Umbilical cord (tissue), 2 donors: ENCODE measurements around the gene ATXN7. TPM values are rescaled to one million over a fixed set of nuclear protein-coding genes. Genes with fewer than 3 reads are reported as not detected.

Experiments
- DNase-seq: peaks from one replicate; pipeline ENCODE4 v3.0.0-alpha.2; 2015; ENCODE audit warnings: low spot score
- total RNA-seq: library from RNA; depleted of rRNA; stranded (reverse); fragments of >200 nt; gene quantifications from one replicate; pipeline ENCODE4 v1.2.3, GENCODE V29; 2014; ENCODE audit warnings: low replicate concordance; ENCODE audit not compliant: insufficient read depth

Gene ATXN7
- total RNA-seq, 1 donor from 2014 or later = 43.1 TPM

DNA sequence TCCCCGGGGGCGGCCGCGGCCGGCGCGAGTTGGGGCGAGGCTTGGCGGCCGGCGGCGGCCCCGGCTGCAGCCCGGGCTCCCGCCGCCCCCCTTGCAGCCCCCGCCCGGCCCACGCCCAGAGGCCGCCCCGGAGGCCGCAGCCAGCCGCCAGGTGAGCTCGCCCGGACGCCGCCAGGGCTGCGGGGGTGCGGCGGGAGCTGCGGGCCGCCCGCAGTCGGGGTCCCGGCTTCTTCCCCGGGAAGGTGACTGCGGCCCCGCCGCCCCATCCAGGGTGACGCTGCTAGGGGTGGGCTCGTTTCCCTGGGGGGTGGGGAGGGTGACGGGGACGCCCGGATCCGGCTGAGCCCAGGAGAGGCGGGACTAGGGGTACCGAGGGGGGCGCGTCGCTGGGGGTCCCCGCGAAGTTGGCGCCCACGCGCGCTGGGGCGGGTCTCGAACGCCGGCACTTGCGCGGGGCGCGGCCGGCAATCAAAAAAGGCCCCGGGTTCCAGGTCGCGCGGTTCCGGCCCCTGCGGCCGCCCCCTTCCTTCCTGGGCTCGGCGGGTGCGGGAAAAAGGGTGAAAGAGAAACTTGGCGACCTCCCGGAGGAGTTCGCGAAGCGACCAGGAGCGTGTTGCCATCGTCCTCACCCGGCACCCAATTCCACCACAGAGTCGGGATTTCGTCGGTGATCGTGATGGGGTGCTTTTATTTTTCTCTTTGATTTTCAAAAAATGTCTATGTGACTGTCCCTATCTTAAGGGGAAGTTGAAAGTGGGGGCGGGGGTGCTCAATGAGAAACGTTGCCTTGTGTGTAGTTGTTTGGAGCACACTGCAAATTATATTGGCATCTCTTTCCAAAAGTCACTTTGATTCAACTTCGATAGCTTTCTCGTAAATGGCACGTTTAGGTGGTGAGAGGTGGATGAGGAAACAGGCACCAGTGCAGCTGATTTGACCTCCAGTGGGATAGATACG lies 619 bp downstream of the ATXN7 start:
- DNase-seq = peak; percentile 43

DNA sequence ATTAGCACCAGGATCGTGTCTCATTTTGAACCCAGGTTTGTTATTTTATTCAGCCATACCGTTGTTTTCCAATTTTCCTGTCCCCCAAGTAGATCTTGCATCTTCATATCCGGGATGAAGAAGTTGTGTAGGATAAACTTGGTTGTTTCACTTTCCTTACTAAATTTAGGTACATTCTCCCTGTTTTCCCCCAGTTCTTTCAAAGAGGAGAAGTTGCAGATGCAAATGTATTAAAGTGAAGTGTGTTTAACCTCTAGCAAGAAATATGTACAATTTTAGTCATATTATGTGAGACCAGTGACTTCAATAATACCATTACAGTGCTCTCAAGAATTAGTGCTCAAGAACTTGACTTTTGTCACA lies 1.3 kb downstream of the ATXN7 start:
- DNase-seq = peak; percentile 5

DNA sequence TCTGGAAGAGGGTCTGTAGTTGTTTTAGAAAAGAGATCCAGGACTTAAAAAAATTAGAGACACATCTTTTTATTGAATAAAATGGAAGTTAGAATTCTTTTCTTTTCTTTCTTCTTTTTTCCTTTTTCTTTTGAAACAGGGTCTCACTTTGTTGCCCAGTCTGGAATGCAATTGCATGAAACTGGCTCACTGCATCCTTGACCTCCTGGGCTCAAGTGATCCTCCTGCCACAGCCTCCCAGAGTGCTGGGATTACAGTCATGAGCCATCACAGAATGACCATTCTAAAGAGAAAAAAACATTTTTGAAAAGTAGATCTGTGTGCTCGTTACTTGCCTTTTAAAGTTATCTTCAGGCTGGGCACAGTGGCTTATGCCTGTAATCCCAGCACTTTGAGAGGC lies 3.6 kb downstream of the ATXN7 start:
- DNase-seq = no peak

DNA sequence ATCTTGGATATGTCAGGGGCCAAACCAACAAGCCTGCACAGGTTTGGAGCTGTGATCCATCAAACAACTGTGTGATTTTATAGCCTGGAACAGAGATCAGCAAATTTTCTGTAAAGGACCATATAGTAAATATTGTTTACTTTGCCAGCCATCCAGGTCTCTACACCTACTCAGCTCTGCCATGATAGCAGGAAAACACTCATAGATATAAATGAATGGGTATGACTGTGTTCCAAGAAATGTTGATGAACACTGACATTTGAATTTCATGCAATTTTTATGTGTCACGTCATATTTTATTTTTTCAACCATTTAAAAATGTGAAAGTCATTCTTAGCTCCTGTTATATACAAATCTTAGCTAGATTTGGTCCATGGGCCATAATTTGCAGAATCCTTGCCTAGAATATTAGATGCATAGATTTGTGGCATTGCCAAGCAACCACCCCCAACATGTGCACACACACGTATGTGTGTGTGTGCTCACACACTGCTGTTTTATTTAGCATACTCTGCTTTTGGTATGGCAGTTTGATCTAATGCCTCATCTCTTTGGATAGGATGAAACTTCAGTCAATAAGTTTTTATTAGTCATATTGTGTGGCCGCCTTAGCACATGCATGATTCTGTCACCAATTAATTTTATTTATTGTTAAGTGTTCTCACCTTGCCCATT lies 6.4 kb downstream of the ATXN7 start:
- no peak for DNase-seq

DNA sequence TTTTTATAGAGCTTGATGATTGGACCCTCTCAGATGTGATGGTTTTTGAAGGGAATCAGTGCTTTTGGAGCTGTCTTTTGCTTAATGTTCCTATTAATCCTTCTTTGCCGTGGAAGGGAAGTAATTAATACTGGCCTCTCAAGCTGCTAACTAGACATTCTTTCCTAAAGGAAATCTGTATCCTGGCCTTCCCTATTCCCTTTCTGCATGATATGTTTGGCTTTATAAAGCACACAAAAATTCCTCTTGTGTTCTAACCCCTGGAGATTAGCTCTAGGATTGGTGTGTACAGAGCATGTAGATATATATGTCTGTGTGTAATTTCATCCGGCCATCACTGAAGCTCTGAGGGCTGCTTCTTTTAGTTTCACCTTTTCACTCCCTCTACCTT lies 6.9 kb downstream of the ATXN7 start:
- DNase-seq = no peak

DNA sequence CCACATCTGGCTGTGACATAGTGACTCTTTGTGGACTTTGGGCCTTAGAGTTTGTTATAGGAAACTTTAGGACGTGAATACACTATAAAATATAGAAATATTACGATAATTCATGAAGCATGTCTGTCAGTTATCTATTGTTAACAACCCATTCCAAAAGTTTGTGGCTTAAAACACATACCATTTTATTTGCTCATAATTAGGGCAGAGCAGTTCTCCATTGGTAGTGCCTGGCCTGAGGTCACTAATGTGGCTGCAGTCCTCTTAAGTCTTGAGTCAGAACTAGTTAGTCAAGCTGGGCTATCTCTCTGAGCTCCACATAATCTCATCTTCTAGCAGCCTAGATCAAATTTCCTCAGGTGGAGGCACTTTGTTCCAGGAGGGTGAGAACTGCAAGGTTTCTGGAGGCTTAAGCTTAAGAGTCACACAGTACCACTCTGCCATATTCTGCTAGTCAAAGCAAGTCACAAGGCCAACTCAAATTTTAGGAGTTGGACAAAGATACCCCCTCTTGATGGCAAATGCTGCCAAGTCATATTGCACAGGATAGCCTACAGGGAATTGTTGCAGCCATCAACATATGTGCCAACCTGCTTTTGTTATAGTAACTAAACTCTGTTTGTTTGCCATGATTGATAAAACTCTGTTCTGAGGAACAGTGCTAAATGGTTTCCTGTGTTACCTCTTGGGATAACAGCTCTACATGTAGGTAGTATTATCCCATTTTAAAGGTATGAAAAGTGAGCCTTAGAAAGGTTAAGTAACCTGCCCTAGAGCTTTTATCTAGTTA lies 8.7 kb downstream of the ATXN7 start:
- no peak for DNase-seq

DNA sequence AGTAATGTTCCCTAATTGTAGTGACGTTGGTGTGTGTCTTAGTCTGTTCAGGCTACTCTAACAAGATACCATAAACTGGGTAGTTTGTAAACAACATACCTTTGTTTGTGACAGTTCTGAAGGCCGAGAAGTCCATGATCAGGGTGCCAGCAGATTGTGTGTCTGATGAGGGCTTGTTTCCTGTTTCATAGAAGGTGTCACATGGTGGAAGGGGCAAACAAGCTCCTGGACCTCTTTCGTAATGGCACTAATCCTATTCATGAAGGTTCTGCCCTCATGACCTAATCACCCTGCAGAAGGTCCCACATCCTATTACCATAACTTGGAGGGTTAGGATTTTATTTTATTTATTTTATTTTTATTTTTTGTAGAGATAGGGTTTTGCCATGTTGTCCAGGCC lies 11.1 kb downstream of the ATXN7 start:
- DNase-seq = no peak

DNA sequence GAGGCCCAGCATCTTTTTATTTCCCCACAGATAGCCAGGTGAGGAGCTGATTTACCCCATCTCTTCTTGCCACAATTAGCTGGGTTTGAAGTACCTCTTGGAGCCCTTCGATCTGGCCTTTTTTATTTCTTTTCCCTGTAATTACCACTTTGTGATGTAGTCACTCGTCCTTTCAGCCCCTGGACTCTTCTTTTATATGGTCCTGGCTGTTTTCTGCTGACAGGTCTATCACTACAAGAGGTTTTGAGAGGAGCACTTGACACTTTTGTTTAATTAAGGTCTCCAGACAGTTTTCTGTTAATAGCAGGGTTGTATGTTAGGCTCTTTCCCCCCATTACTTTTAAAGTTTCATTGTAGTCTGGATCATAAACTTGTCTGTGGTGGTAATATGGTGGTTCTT lies 11.8 kb downstream of the ATXN7 start:
- no peak for DNase-seq

DNA sequence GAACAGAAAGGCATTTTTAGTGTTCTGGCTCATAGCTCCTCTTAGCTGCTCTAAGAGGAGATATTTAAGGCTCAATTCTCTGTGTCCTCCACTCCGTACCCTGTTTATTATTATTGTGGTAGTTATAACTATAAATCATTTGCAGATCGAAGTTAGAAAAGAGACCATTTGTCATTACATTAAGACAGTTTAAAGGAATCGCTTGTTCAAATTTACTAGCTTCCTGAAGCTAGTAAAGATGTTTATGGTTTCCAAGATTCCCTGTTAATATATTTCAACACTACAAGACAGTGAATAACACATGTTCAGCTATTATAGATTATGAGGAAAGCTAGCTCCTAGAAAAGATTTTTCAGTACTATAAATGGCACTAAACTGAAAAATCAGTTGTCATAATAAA lies 12.6 kb downstream of the ATXN7 start:
- peak; percentile 29 for DNase-seq

DNA sequence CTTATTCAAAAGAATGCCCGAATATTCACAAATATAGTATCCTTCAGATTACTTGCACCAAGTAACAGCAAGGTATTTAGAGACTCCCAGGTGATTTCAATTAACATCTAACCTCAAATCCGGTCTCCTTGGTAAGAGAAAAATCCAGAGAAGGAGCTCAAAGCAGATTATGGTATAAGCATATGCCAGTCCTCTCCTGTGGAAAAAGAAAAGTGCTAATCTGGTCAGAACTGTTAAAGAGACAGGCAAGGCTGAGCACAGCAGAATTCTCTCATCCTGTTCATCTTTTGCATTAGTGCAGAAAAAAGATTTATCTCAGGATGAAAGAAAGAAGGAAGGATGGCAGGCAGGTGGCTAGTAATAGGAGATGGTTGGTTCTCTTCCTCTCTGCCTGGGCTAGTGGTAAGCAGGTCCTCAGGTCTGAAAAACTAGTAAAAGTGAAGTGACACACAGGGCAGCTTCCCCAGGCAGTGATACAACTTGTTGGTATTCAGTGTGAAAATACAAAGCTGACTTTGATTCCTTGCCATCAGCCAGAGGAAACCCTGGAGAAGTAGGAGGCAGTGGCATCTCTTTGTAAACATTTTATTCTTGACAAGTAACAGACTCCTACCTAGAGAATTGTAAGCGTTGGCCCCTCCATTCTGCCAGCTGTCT lies 14.2 kb downstream of the ATXN7 start:
- no peak for DNase-seq

DNA sequence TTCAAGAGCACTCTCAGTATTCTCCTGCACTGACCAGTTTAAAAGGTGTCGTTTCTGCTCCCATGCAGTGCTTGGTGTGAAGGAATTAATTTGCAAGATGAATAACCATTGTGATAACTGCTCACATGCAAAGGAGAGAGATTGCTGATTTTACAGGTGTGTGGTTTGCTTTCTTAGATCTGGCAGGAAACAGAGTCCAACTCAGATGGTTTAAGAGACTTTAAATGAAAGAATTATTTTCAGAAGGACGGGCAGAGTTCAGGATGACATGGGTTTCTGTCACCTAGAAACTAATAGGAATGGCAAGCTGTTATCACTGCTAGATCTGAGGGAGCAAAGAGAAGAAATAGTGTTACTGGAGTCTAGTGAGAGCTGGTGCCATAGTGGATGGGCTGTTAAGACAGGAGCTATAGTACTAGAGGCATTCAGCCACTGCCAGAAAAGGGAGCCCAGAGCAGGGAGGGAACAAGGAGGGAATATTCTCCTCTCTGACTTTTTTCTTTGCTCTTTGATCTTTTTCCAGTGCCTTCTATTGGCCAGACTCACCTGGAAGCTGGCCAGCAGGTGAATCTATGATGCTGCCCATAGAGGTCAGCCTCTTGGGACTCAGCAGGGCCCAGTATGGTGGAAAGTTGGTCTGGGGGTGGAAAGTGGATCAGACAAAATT lies 14.9 kb downstream of the ATXN7 start:
- DNase-seq = no peak

DNA sequence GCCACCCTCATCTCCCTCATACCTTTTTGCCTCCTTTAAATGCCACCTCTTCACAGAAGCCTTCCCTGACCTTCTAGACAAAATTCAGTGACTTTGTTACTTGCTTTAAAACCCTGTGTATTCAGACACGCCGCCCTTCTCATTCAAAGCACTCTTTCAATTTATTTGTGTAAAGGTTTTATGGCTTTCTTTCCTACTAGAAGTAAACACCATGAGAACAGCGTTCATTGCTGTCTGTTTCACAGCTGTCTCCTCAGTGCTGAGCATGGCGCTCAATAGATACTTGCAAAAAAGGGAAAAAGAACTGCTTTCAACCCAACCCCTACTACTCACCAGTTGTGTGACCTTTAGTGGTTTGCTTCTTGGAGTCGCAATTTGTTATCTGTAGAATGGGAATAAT lies 17.0 kb downstream of the ATXN7 start:
- DNase-seq = no peak

DNA sequence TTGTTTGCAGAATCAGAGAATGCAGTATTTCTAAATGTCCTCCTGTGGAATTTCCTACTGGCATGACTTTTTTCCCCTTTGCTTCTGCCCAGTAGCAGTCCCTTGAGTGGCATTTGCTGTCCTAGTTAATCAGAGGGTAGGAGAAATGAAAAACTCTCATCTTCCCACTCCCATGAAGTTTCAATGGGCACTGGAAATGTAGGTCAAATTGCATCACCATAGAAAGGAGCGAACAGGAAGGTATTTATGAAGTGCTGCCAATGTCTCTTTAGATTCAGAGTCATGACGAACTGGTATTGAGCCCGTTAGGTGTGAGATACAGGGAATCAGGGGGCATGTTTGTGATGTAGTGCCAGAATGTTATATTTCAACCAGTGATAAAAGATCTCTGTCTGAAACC lies 23.2 kb downstream of the ATXN7 start:
- no peak for DNase-seq

DNA sequence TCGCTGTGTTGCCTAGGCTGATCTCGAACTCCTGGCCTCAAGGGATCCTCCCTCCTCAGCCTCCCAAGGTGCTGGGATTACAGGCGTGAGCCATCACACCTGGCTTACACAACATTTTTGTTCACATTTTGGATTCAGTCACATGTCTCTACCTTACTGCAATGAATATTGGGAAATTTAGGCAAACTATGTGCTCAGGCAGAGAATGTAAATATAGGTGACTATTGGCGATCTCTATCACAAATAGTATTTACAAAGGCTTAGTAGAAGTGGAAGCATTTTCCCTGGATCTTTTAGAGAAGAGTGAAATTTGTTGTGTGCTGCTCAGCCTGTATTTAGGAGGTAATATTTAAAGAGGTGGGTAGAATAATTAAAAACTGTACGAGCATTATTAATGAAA lies 27.9 kb downstream of the ATXN7 start:
- no peak for DNase-seq

DNA sequence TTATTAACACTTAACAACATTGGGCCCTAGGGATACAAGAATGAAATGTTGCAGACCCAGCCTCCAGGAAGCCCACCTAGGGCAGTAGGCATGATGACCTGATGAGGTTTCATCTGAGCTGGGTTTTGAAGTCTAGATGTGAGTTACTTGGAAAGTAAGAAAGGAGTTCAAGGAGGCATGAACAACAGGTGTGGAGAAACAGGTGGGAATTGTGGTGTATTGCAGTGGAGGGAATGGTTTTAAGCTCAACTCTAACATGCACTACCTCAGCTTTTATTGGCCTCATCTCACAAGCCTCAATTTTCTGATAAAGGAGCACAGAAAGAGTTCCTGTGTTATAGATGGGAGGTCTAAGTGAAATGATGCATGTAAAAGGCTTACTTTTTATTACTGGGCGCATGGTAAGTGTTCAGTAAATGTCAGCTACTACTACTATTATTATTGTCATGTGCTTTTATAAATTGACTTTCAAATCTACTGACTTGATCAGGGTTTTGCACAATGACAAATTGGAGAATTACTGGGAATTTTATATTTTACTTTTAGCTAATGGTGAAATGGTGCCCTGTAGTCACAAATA lies 29.2 kb downstream of the ATXN7 start:
- no peak for DNase-seq

DNA sequence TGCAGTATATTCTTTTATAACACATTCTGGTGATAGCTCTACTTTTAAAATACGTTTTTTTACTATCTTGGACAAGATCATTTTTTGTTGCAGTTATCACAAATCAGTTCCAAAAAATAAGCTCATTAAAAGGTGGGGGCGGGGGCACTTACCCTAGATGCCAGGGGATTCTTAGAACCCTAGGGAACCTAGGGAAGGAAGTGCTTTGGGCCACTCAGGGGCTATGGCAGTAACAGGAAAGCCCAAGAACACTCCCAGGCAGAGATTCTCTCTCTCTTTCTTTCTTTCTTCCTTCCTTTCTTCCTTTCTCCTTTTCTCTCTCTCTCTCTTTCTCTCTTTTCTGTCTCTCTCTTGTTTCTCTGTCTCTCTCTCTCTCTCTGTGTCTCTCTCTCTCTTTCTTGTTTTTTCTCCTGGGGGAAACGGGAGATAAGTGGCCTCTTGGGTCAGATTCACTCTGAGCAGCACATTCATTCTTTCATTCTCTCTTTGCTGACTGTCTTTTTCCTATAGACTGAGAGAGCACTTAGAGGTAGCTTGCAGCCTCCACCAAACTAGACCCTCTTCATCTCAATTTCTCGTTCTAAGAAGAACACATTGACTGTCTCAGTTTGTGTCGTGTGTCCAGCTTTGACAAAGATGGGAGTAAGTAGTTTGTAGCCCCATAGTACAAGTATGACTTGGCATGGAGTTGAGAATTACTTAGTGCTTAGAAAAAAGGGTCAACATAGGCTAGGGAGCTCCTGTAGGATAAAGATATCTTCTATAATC lies 31.9 kb downstream of the ATXN7 start:
- DNase-seq = no peak

DNA sequence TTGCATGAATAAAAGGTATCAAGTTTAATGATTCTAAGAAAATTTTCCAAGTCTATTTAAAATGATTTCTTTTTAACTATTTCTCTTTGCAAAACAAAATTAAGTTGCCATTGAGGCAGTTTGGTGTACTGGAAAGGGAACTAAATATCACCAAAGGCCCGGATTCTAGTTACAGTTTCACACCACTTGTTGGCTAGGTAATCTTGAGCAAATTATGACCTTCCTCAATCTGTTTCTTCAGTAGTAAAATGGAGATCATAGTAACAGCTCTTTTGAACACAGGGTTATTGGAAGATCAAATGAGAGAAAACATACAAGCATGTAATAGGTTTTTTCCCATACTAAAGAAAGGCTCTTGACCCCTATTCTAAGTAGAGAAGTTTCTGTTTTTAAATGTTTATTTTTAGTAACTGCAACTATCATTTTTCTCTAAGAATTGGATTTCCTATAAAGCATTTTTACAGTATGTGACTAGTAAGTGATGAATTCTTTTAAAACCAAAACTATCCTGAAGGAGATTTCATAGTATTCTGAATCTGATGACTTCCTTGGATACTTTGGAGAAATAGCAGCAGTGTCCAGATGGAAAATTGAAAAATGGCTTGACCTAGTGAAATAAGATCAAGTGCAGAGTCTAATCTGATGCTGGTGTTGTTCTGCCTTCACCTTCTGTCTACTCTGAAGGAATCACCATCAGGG lies 32.8 kb downstream of the ATXN7 start:
- no peak for DNase-seq

DNA sequence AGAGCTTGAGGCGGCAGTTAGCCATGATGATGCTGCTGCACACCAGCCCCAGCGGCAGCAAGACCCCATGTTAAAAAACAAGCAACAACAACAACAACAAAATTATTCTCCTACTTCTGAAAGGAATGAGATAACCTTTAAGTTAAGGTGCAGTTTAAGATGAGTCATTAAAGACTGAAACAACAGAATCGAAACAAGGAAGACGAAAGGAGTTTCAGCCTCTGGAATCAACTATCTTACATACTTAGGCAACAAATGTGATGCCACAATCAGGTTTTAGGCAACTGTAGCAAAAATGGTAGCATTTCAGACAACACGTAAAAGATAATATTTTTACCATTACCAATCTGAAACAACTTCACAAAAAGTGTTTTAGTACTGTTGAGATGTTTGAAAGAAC lies 36.3 kb downstream of the ATXN7 start:
- no peak for DNase-seq

DNA sequence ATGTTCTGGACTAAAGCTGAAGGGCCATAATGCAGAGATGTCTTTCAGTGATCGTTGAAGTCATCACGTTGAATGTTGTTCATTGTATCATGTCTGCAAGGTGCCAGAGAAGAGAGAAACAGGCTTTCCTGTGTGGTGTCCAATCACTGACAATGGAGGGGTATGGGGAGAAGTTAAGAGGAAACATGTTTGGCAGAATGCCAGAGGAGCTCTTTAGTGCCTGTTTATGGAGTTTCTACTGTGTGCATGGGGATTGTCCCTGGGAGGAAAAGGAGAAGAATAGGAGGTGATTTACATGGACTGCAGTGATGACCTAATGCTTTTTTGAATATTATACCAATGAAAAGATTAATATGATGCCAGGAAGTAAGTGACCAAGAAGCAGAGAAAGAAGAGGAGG lies 36.8 kb downstream of the ATXN7 start:
- no peak for DNase-seq
